Measurements from ENCODE around the gene EPB41L2. TPM values are rescaled to one million over a fixed set of nuclear protein-coding genes. Genes with fewer than 3 reads are reported as not detected.

EPB41L2 gene
- total RNA-seq, 1 experiment from 2014 or later, result 91.7 TPM

- no peak overlapping the region for H3K4me3 ChIP-seq (ENCODE audit: low read depth, low read length)
- no peaks in the 10 kb centered on the region for H3K4me1 ChIP-seq
- no peak for DNase-seq
- H3K27me3 ChIP-seq (replicated peaks; ENCODE audit: control insufficient read depth, insufficient read depth, low read length), result no peaks in the 10 kb centered on the region
- POLR2A ChIA-PET, result no interaction called here
- H3K9me3 Mint-ChIP-seq (ENCODE audit: unreplicated experiment), result no peaks in the 10 kb centered on the region
- H3K27ac Mint-ChIP-seq (ENCODE audit: unreplicated experiment), result no peak overlapping the region
- no peaks in the 10 kb centered on the region; the same call in 1 of the 2 replicates for H3K9me3 ChIP-seq
- no peak overlapping the region for H3K4me3 Mint-ChIP-seq (ENCODE audit: unreplicated experiment)
- H3K36me3 Mint-ChIP-seq (ENCODE audit: insufficient read depth, unreplicated experiment), result peaks cover 7% of the 10 kb centered on the region
- H3K36me3 ChIP-seq (ENCODE audit: control insufficient read depth, insufficient read depth, low read length), result no peaks in the 10 kb centered on the region; the same call in 1 of the 2 replicates
- intact Hi-C loops (cut with micrococcal nuclease; ENCODE audit: unreplicated experiment), result no loop called here
- BruUV-seq (replicated peaks), result no TSS peak
- TF ChIP-seq CTCF (IDR thresholded peaks at IDR 0.05; ENCODE audit: insufficient read depth in 1 of 2, low read depth in 1 of 2, low read length in 1 of 2, severe bottlenecking in 1 of 2, unreplicated experiment in 1 of 2), result no peak
- H3K27me3 Mint-ChIP-seq (ENCODE audit: insufficient read depth, unreplicated experiment), result no peaks in the 10 kb centered on the region
- no peaks in the 10 kb centered on the region for H3K4me1 Mint-ChIP-seq (ENCODE audit: low read depth, unreplicated experiment)
- CTCF ChIA-PET, result no interaction called here
These were observed 169.8 kb downstream of the EPB41L2 start for GRCh38 chr6:130893277-130893676.

- no TSS peak for BruUV-seq (replicated peaks)
These were observed 172.5 kb downstream of the EPB41L2 start for GRCh38 chr6:130890521-130890971.

GRCh38 chr6:130889423-130889822 lies 173.6 kb downstream of the EPB41L2 start:
- H3K36me3 ChIP-seq (ENCODE audit: control insufficient read depth, insufficient read depth, low read length), result no peaks in the 10 kb centered on the region; the same call in 1 of the 2 replicates
- no peaks in the 10 kb centered on the region for H3K4me1 ChIP-seq
- ChIA-PET POLR2A (no interaction called here), CTCF (no interaction called here)
- H3K4me3 ChIP-seq (ENCODE audit: low read depth, low read length), result no peak overlapping the region
- no peaks in the 10 kb centered on the region; the same call in 1 of the 2 replicates for H3K9me3 ChIP-seq
- BruUV-seq (replicated peaks), result no TSS peak
- no peak for TF ChIP-seq CTCF (IDR thresholded peaks at IDR 0.05; ENCODE audit: insufficient read depth in 1 of 2, low read depth in 1 of 2, low read length in 1 of 2, severe bottlenecking in 1 of 2, unreplicated experiment in 1 of 2)
- Mint-ChIP-seq H3K4me3 (ENCODE audit: unreplicated experiment) (no peak overlapping the region), H3K27me3 (ENCODE audit: insufficient read depth, unreplicated experiment) (no peaks in the 10 kb centered on the region), H3K4me1 (ENCODE audit: low read depth, unreplicated experiment) (peaks cover 7% of the 10 kb centered on the region), H3K9me3 (ENCODE audit: unreplicated experiment) (no peaks in the 10 kb centered on the region), H3K36me3 (ENCODE audit: insufficient read depth, unreplicated experiment) (peaks cover 18% of the 10 kb centered on the region), H3K27ac (ENCODE audit: unreplicated experiment) (no peak overlapping the region)
- intact Hi-C loops (cut with micrococcal nuclease; ENCODE audit: unreplicated experiment), result loop anchor here (5.0 to 10.0 kb wide), 2 partner anchors 43 to 735 kb away; partner anchors contain the start of gene MED23
- no peak for DNase-seq
- no peaks in the 10 kb centered on the region for H3K27me3 ChIP-seq (replicated peaks; ENCODE audit: control insufficient read depth, insufficient read depth, low read length)

More at GRCh38 chr6:130890521-130890971, 172.5 kb downstream of the EPB41L2 start:
- no peaks in the 10 kb centered on the region; the same call in 1 of the 2 replicates for H3K36me3 ChIP-seq (ENCODE audit: control insufficient read depth, insufficient read depth, low read length)
- ChIA-PET POLR2A (no interaction called here), CTCF (no interaction called here)
- no peaks in the 10 kb centered on the region for H3K27me3 ChIP-seq (replicated peaks; ENCODE audit: control insufficient read depth, insufficient read depth, low read length)
- no peaks in the 10 kb centered on the region; the same call in 1 of the 2 replicates for H3K9me3 ChIP-seq
- H3K9me3 Mint-ChIP-seq (ENCODE audit: unreplicated experiment), result no peaks in the 10 kb centered on the region
- no peak overlapping the region for H3K27ac Mint-ChIP-seq (ENCODE audit: unreplicated experiment)
- DNase-seq, result no peak
- H3K36me3 Mint-ChIP-seq (ENCODE audit: insufficient read depth, unreplicated experiment), result peaks cover 18% of the 10 kb centered on the region
- peaks cover 6% of the 10 kb centered on the region for H3K4me1 Mint-ChIP-seq (ENCODE audit: low read depth, unreplicated experiment)
- no peak overlapping the region for H3K4me3 ChIP-seq (ENCODE audit: low read depth, low read length)
- TF ChIP-seq CTCF (IDR thresholded peaks at IDR 0.05; ENCODE audit: insufficient read depth in 1 of 2, low read depth in 1 of 2, low read length in 1 of 2, severe bottlenecking in 1 of 2, unreplicated experiment in 1 of 2), result no peak
- H3K4me3 Mint-ChIP-seq (ENCODE audit: unreplicated experiment), result no peak overlapping the region
- intact Hi-C loops (cut with micrococcal nuclease; ENCODE audit: unreplicated experiment), result no loop called here
- H3K4me1 ChIP-seq, result no peaks in the 10 kb centered on the region
- H3K27me3 Mint-ChIP-seq (ENCODE audit: insufficient read depth, unreplicated experiment), result no peaks in the 10 kb centered on the region

Measured in Caco-2 (cell line).